DND-41 (cell line): Measurements from ENCODE around the gene MS4A15.

Source experiments
- ATAC-seq: fragments of 200-7000 bp; cut with Tn5 transposase; 3 replicates; pipeline ENCODE4 v1.9.1; 2021; ENCODE audit warnings: low read depth; ENCODE audit not compliant: insufficient read depth
- DNase-seq: peaks from one replicate; pipeline ENCODE4 v3.0.0-alpha.2; 2020
- H2AFZ ChIP-seq: 2 replicates; pipeline ENCODE4 v1.6.0; 2012; ENCODE audit warnings: low read depth, low read length
- H3K27ac ChIP-seq: 2 replicates; pipeline ENCODE4 v1.5.1; 2012; ENCODE audit warnings: low read length, inconsistent platforms
- H3K27me3 ChIP-seq: fragments of 200-600 bp; sonication (generic); 2 replicates; pipeline ENCODE4 v1.6.0; 2012; ENCODE audit warnings: low read length, mild to moderate bottlenecking, inconsistent platforms; ENCODE audit not compliant: insufficient read depth, poor library complexity
- H3K36me3 ChIP-seq: 2 replicates; pipeline ENCODE4 v1.5.1; 2012; ENCODE audit warnings: low read length, inconsistent platforms; ENCODE audit not compliant: insufficient read depth
- H3K4me1 ChIP-seq: 2 replicates; pipeline ENCODE4 v1.5.1; 2012; ENCODE audit warnings: mild to moderate bottlenecking, low read length; ENCODE audit not compliant: insufficient read depth
- H3K4me2 ChIP-seq: 2 replicates; pipeline ENCODE4 v1.6.0; 2012; ENCODE audit warnings: mild to moderate bottlenecking, moderate library complexity, low read length, inconsistent platforms; ENCODE audit not compliant: insufficient read depth
- H3K4me3 ChIP-seq, 2 experiments: fragments of 200-600 bp in 1 of 2; shearing (Covaris generic) in 1 of 2; 2 replicates each; pipeline ENCODE4 v1.5.1; 2012 to 2016; ENCODE audit warnings: inconsistent platforms in 2 of 2, low read length in 2 of 2, mild to moderate bottlenecking in 2 of 2, low read depth in 1 of 2, moderate library complexity in 1 of 2
- H3K79me2 ChIP-seq: 2 replicates; pipeline ENCODE4 v1.6.0; 2012; ENCODE audit warnings: low read length, inconsistent platforms; ENCODE audit not compliant: insufficient read depth
- H3K9ac ChIP-seq: 2 replicates; pipeline ENCODE4 v1.6.0; 2012; ENCODE audit warnings: low read depth, mild to moderate bottlenecking, inconsistent platforms, low read length, moderate library complexity
- H3K9me3 ChIP-seq: 2 replicates; pipeline ENCODE4 v1.5.1; 2012; ENCODE audit warnings: low read length, moderate library complexity, mild to moderate bottlenecking, inconsistent platforms; ENCODE audit not compliant: insufficient read depth, severe bottlenecking
- H4K20me1 ChIP-seq: 2 replicates; pipeline ENCODE4 v1.6.0; 2012; ENCODE audit warnings: low read length; ENCODE audit not compliant: insufficient read depth
- EZH2 ChIP-seq: IDR thresholded peaks from 3 replicates; pipeline ENCODE4 v1.6.1; 2012; ENCODE audit warnings: borderline replicate concordance, low read depth, mild to moderate bottlenecking, moderate library complexity, low read length, inconsistent platforms; ENCODE audit not compliant: severe bottlenecking
- TF ChIP-seq, protein P1 (sequence below): IDR thresholded peaks from 2 replicates; pipeline ENCODE4 v1.5.1; 2012; ENCODE audit warnings: borderline replicate concordance, low read length, moderate library complexity, mild to moderate bottlenecking; ENCODE audit not compliant: poor library complexity, severe bottlenecking; ENCODE audit errors: extremely low read depth

The MS4A15 gene

DNA sequence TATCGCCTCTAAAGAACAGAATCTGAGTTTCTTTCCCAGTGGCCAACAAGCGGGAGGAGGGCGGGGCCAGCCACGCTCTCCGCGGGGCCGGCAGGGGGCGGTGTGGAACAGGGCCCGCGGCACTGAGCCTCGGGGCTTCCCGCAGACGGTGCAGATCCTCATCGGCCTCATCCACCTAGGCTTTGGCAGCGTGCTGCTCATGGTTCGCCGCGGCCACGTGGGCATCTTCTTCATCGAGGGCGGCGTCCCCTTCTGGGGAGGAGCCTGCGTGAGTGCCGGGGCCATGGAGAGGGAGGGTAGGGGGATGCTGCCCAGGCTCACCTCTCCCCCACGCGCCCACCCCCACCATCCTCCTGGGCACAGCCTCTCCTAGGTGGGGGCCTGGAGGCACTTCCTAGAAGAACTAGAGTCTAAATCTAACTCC is 10.7 kb downstream of the MS4A15 start:
- no peaks in the 10 kb centered on the region for H3K9me3 ChIP-seq
- H2AFZ ChIP-seq = no peak overlapping the region
- H4K20me1 ChIP-seq = no peaks in the 10 kb centered on the region; the same call in 1 of the 2 replicates
- no peaks in the 10 kb centered on the region for H3K36me3 ChIP-seq
- H3K9ac ChIP-seq = no peak overlapping the region
- ATAC-seq (no peak), DNase-seq (no peak)
- H3K27ac ChIP-seq = no peak overlapping the region
- no peaks in the 10 kb centered on the region for H3K79me2 ChIP-seq
- no peaks in the 10 kb centered on the region for H3K4me1 ChIP-seq
- H3K27me3 ChIP-seq = no peaks in the 10 kb centered on the region
- no peak for TF ChIP-seq EZH2
- TF ChIP-seq, protein P1, sequence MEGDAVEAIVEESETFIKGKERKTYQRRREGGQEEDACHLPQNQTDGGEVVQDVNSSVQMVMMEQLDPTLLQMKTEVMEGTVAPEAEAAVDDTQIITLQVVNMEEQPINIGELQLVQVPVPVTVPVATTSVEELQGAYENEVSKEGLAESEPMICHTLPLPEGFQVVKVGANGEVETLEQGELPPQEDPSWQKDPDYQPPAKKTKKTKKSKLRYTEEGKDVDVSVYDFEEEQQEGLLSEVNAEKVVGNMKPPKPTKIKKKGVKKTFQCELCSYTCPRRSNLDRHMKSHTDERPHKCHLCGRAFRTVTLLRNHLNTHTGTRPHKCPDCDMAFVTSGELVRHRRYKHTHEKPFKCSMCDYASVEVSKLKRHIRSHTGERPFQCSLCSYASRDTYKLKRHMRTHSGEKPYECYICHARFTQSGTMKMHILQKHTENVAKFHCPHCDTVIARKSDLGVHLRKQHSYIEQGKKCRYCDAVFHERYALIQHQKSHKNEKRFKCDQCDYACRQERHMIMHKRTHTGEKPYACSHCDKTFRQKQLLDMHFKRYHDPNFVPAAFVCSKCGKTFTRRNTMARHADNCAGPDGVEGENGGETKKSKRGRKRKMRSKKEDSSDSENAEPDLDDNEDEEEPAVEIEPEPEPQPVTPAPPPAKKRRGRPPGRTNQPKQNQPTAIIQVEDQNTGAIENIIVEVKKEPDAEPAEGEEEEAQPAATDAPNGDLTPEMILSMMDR = no peak
- H3K4me2 ChIP-seq = no peak overlapping the region
- no peak overlapping the region for H3K4me3 ChIP-seq

- no peaks in the 10 kb centered on the region for H3K36me3 ChIP-seq
- H3K9ac ChIP-seq = no peak overlapping the region
- no peaks in the 10 kb centered on the region for H3K79me2 ChIP-seq
- TF ChIP-seq, protein P1 = no peak
- TF ChIP-seq EZH2 = no peak
- no peak overlapping the region for H3K27ac ChIP-seq
- no peak overlapping the region for H2AFZ ChIP-seq
- peaks cover 5% of the 10 kb centered on the region for H3K4me1 ChIP-seq
- H3K9me3 ChIP-seq = no peaks in the 10 kb centered on the region
- no peak overlapping the region for H3K4me2 ChIP-seq
- ATAC-seq = no peak
- no peaks in the 10 kb centered on the region for H3K27me3 ChIP-seq
- no peaks in the 10 kb centered on the region; the same call in 1 of the 2 replicates for H4K20me1 ChIP-seq
- H3K4me3 ChIP-seq = no peak overlapping the region
- no peak for DNase-seq
Observed at GRCh38 chr11:60768202-60768601, 11.5 kb downstream of the MS4A15 start.

DNA sequence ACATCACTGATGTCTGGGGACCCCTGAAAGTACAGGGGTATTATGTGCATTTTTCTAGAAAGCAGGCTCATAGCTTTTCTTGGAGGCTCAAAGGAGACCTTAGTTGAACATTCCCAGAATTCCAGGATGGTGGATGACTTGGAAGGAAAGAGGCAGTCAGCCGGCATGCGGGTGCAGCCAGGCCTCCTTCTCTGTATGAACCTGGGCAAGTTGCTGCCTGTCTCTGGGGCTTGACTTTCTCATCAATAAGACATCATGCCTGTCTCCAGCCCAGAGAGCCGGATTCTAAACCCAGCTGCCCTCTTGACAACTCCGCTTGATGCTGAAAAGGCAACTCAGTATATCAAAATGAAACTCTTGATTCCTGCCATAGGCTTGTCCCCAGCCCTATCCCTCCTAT is 12.6 kb downstream of the MS4A15 start:
- ATAC-seq (no peak), DNase-seq (no peak)
- TF ChIP-seq EZH2 = no peak
- TF ChIP-seq, protein P1 = no peak
- Histone ChIP-seq H3K4me3 (no peak overlapping the region), H2AFZ (no peak overlapping the region), H3K27me3 (no peaks in the 10 kb centered on the region), H3K4me1 (peaks cover 6% of the 10 kb centered on the region), H3K36me3 (no peaks in the 10 kb centered on the region), H4K20me1 (no peaks in the 10 kb centered on the region; the same call in 1 of the 2 replicates), H3K79me2 (no peaks in the 10 kb centered on the region), H3K9me3 (no peaks in the 10 kb centered on the region), H3K4me2 (no peak overlapping the region), H3K9ac (no peak overlapping the region), H3K27ac (no peak overlapping the region)

DNA sequence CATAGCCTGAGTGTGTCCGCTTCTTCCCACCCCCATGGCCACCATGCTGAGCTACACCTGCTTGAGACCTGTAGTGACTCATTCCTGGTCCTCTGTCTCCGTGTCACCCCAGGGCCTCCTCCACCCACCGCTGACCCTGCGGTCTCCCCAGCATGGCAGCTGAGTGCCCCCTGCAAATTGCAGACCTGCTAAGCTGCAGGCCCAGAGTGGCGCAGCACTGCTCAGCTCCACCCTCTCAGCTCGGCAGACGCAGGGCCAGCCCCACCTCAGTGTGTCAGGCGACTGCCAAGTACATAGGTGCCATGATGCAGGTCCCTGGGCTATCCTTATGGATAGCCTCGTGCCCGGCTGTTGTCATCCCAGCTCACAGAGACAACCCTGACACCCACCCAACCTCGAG is 13.1 kb downstream of the MS4A15 start:
- Histone ChIP-seq H4K20me1 (no peaks in the 10 kb centered on the region; the same call in 1 of the 2 replicates), H3K27me3 (no peaks in the 10 kb centered on the region), H3K4me2 (no peak overlapping the region), H3K4me1 (peaks cover 6% of the 10 kb centered on the region), H2AFZ (no peak overlapping the region), H3K27ac (no peak overlapping the region), H3K79me2 (no peaks in the 10 kb centered on the region), H3K9ac (no peak overlapping the region), H3K9me3 (no peaks in the 10 kb centered on the region), H3K36me3 (no peaks in the 10 kb centered on the region), H3K4me3 (no peak overlapping the region)
- DNase-seq (no peak), ATAC-seq (no peak)
- no peak for TF ChIP-seq EZH2
- TF ChIP-seq, protein P1 = no peak
